ENCODE data around the gene SDF4.

DNA sequence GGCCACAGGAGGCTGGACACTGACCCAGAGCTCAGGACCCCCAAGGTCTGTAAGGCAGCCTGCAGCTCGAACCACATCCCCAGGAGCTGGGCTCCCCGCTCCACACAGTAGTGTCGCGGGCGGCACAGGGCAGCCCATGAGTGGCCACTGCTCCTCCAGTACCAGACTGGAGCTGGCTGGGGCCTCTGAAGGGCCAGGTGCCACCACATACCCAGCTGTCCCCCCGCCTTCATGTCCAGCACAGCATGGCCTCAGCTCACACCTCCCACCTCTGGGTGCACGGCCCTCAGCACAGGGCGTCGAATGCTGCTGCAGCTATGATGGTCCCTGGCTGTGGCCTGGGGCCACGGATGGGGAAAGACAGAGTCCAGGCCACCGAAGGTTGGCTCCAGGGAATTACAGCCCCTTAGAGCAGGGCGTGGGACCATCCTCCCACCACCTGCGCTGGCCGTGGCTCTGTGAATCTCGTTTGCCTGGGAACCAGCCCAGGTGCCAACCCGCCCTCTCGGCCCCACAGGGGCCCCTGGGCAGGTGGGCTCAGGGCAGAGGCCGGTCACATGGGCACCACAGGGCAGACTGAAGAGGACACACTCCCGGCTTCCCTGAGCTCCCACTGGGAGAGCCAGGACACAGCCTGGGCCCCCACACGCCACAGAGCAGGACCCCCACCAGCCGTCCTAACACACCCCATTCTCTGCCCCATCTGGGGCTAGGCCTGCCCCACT, 15.8 kb downstream of the SDF4 start:
- TF ChIP-seq, protein P1, sequence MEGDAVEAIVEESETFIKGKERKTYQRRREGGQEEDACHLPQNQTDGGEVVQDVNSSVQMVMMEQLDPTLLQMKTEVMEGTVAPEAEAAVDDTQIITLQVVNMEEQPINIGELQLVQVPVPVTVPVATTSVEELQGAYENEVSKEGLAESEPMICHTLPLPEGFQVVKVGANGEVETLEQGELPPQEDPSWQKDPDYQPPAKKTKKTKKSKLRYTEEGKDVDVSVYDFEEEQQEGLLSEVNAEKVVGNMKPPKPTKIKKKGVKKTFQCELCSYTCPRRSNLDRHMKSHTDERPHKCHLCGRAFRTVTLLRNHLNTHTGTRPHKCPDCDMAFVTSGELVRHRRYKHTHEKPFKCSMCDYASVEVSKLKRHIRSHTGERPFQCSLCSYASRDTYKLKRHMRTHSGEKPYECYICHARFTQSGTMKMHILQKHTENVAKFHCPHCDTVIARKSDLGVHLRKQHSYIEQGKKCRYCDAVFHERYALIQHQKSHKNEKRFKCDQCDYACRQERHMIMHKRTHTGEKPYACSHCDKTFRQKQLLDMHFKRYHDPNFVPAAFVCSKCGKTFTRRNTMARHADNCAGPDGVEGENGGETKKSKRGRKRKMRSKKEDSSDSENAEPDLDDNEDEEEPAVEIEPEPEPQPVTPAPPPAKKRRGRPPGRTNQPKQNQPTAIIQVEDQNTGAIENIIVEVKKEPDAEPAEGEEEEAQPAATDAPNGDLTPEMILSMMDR (IDR thresholded peaks at IDR 0.05) = no peak
- TF ChIP-seq POLR2A (IDR thresholded peaks at IDR 0.05) = no peak

All from heart left ventricle (tissue), 13 donors.